ENCODE data around the gene P2RY8. TPM values are rescaled to one million over a fixed set of nuclear protein-coding genes. Genes with fewer than 3 reads are reported as not detected.

Gene P2RY8
- total and polyA plus RNA-seq, 4 experiments from 2014 or later: 194 to 261 (median 195) TPM

GRCh38 chrX:1417921-1418771, 118.8 kb downstream of the P2RY8 start:
- peaks cover 40 to 41% of the 10 kb centered on the region in 2 donors for H3K36me3 Mint-ChIP-seq
- POLR2A ChIA-PET (ENCODE audit: partially characterized antibody): no interaction called here

DNA sequence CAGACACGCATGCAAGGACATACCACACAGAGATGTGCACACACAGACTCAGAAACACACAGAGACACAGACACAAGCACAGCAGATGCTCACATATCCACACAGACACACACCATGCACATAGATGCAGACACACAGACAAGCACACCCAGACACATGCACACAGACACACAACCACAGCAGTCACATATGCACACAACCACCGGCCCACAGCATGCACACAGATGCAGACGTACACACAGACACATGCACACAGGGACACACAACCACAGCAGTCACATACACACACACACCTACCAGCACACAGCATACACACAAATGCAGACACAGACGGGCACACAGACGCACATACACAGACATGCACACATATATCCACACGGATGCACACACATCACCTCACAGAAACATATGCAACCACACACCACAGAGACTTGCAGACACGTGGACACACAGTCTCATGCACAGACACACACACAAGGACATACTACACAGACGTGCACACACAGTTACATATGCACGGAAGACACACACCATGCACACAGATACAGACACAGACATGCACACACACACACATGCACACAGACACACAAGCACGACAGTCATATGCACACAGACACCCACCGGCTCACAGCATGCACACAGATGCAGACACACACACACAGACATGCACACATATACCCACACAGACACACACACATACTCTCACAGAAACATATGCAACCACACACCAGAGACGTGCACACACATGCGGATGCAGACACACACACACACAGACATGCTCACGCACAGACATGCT, 119.8 kb downstream of the P2RY8 start:
- H3K4me1 Mint-ChIP-seq: peaks cover 0 to 5% (median 0%) of the 10 kb centered on the region in 4 donors
- no peak overlapping the region for H3K4me3 Mint-ChIP-seq
- ChIA-PET CTCF (ENCODE audit: partially characterized antibody) (no interaction called here), POLR2A (ENCODE audit: partially characterized antibody) (no interaction called here)
- Histone ChIP-seq H3K36me3 (ENCODE audit: insufficient read depth, low read length) (peaks cover 17% of the 10 kb centered on the region), H3K9me3 (ENCODE audit: control insufficient read depth in 1 of 2, low read length in 2 of 2) (peaks cover 0 to under 1% of the 10 kb centered on the region in 2 donors), H3K27ac (ENCODE audit: low read depth, low read length) (no peak overlapping the region), H3K27me3 (ENCODE audit: insufficient read depth, low read length) (no peaks in the 10 kb centered on the region), H3K4me1 (ENCODE audit: insufficient read depth, low read length) (no peaks in the 10 kb centered on the region), H3K4me3 (ENCODE audit: low read length in 2 of 2) (no peak overlapping the region)
- no peaks in the 10 kb centered on the region for H3K27me3 Mint-ChIP-seq
- intact Hi-C loops (cut with micrococcal nuclease): loop anchor here (1.0 kb wide), 1 partner anchor 16 kb away; no protein-coding TSS in a partner anchor
- H3K27ac Mint-ChIP-seq: no peak overlapping the region
- no peak for DNase-seq
- H3K36me3 Mint-ChIP-seq: peaks cover 39% of the 10 kb centered on the region in 2 donors
- peaks cover 0 to 18% (median 8%) of the 10 kb centered on the region in 8 donors for H3K9me3 Mint-ChIP-seq

More at GRCh38 chrX:1417921-1418771, 118.8 kb downstream of the P2RY8 start:
- peaks cover 0 to 5% (median 0%) of the 10 kb centered on the region in 4 donors for H3K4me1 Mint-ChIP-seq
- Histone ChIP-seq H3K36me3 (ENCODE audit: insufficient read depth, low read length) (peaks cover 22% of the 10 kb centered on the region), H3K27ac (ENCODE audit: low read depth, low read length) (no peak overlapping the region), H3K9me3 (ENCODE audit: control insufficient read depth in 1 of 2, low read length in 2 of 2) (peaks cover 0 to 7% of the 10 kb centered on the region in 2 donors), H3K4me1 (ENCODE audit: insufficient read depth, low read length) (no peaks in the 10 kb centered on the region), H3K27me3 (ENCODE audit: insufficient read depth, low read length) (no peaks in the 10 kb centered on the region), H3K4me3 (ENCODE audit: low read length in 2 of 2) (no peak overlapping the region)
- no peak overlapping the region for H3K4me3 Mint-ChIP-seq
- no peaks in the 10 kb centered on the region for H3K27me3 Mint-ChIP-seq
- CTCF ChIA-PET (ENCODE audit: partially characterized antibody): no interaction called here
- H3K9me3 Mint-ChIP-seq: peaks cover 0 to 24% (median 12%) of the 10 kb centered on the region in 8 donors
- DNase-seq: no peak
- intact Hi-C loops (cut with micrococcal nuclease): no loop called here
- H3K27ac Mint-ChIP-seq: no peak overlapping the region

DNA sequence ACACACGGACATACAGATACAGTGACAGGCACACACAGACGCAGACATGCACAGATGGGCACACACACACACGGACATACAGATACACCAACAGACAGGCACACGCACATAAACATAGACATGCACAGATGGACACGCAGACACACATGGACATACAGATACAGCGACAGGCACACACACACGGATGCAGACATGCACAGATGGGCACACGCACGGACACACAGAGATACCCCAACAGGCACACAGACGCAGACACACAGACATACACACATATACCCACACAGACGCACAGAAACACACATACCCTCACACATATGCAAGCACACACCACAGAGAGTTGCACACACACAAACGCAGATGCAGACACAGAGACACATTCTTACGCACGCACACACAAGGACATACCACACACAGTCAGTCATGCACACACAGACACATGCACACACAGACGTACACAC, 120.6 kb downstream of the P2RY8 start:
- Mint-ChIP-seq H3K27ac (no peak overlapping the region), H3K4me3 (no peak overlapping the region), H3K27me3 (no peaks in the 10 kb centered on the region), H3K4me1 (peaks cover 0 to 5% (median 0%) of the 10 kb centered on the region in 4 donors), H3K9me3 (peaks cover 0 to 10% (median 4%) of the 10 kb centered on the region in 8 donors), H3K36me3 (peaks cover 35 to 36% of the 10 kb centered on the region in 2 donors)
- Histone ChIP-seq H3K4me1 (ENCODE audit: insufficient read depth, low read length) (no peaks in the 10 kb centered on the region), H3K36me3 (ENCODE audit: insufficient read depth, low read length) (peaks cover 11% of the 10 kb centered on the region), H3K4me3 (ENCODE audit: low read length in 2 of 2) (no peak overlapping the region), H3K9me3 (ENCODE audit: control insufficient read depth in 1 of 2, low read length in 2 of 2) (no peaks in the 10 kb centered on the region), H3K27me3 (ENCODE audit: insufficient read depth, low read length) (no peaks in the 10 kb centered on the region), H3K27ac (ENCODE audit: low read depth, low read length) (no peak overlapping the region)
- POLR2A ChIA-PET (ENCODE audit: partially characterized antibody): no interaction called here
- CTCF ChIA-PET (ENCODE audit: partially characterized antibody): no interaction called here
- intact Hi-C loops (cut with micrococcal nuclease): loop anchor here (1.0 kb wide), 1 partner anchor 15 kb away; no protein-coding TSS in a partner anchor
- DNase-seq: no peak

Other genes with a start within 250 kb of the P2RY8 start
- gene IL3RA, start 200.4 kb downstream of the P2RY8 start, total RNA-seq: under 1 TPM in 1 of 2 experiments, not detected in 1; 0.53 TPM
- under 1 TPM in 1 of 2 donors, not detected in 1; 0.29 TPM for gene IL3RA, start 200.4 kb downstream of the P2RY8 start, polyA plus RNA-seq
- gene SLC25A6, start 145.1 kb downstream of the P2RY8 start, total RNA-seq: 100 to 1,000 TPM; 249 to 252 TPM
- gene SLC25A6, start 145.1 kb downstream of the P2RY8 start, polyA plus RNA-seq: 100 to 1,000 TPM; 525 to 540 TPM
- 10 to 100 TPM; 35.9 to 37.9 TPM for gene ASMTL, start 84.3 kb downstream of the P2RY8 start, total RNA-seq
- 10 to 100 TPM; 35.0 to 50.4 TPM for gene ASMTL, start 84.3 kb downstream of the P2RY8 start, polyA plus RNA-seq
- gene AKAP17A, start 54.4 kb upstream of the P2RY8 start, total RNA-seq: 100 to 1,000 TPM; 147 to 150 TPM
- gene AKAP17A, start 54.4 kb upstream of the P2RY8 start, polyA plus RNA-seq: 10 to 100 TPM; 12.7 to 43.0 TPM
- gene ASMT, start 77.9 kb upstream of the P2RY8 start, total RNA-seq: not detected
- gene ASMT, start 77.9 kb upstream of the P2RY8 start, polyA plus RNA-seq: 1 to 10 TPM in 1 of 2 donors, under 1 TPM in 1; 0.35 to 1.0 TPM

Data from CD4-positive, alpha-beta memory T cell (primary cell).